Raji (cell line): ENCODE results near the gene LRRC10B.

Experiments used
- POLR2A ChIP-seq: IDR thresholded peaks from 2 replicates; pipeline ENCODE4 v1.6.1; 2011; ENCODE audit warnings: low read depth, low read length, control low read depth; ENCODE audit not compliant: insufficient read depth

LRRC10B gene

GRCh38 chr11:61514050-61514917, 5.7 kb downstream of the LRRC10B start:
- TF ChIP-seq POLR2A = no peak

GRCh38 chr11:61515686-61516085, 7.1 kb downstream of the LRRC10B start:
- no peak for TF ChIP-seq POLR2A

- no peak for TF ChIP-seq POLR2A
Observed at GRCh38 chr11:61516191-61516590, 7.6 kb downstream of the LRRC10B start.

GRCh38 chr11:61516675-61517572, 8.4 kb downstream of the LRRC10B start:
- TF ChIP-seq POLR2A = no peak

- no peak for TF ChIP-seq POLR2A
Observed at GRCh38 chr11:61518032-61518795, 9.7 kb downstream of the LRRC10B start.

- no peak for TF ChIP-seq POLR2A
Observed at GRCh38 chr11:61522881-61523280, 14.3 kb downstream of the LRRC10B start.

- no peak for TF ChIP-seq POLR2A
Observed at GRCh38 chr11:61524446-61524845, 15.9 kb downstream of the LRRC10B start.

- TF ChIP-seq POLR2A = no peak
Observed at GRCh38 chr11:61524963-61525587, 16.5 kb downstream of the LRRC10B start.

- TF ChIP-seq POLR2A = no peak
Observed at GRCh38 chr11:61526229-61526628, 17.7 kb downstream of the LRRC10B start.

GRCh38 chr11:61526956-61527731, 18.6 kb downstream of the LRRC10B start:
- TF ChIP-seq POLR2A = no peak

GRCh38 chr11:61528114-61528513, 19.6 kb downstream of the LRRC10B start:
- no peak for TF ChIP-seq POLR2A

GRCh38 chr11:61529537-61530225, 21.1 kb downstream of the LRRC10B start:
- no peak for TF ChIP-seq POLR2A

- no peak for TF ChIP-seq POLR2A
Observed at GRCh38 chr11:61531044-61531443, 22.5 kb downstream of the LRRC10B start.

GRCh38 chr11:61532134-61533038, 23.8 kb downstream of the LRRC10B start:
- no peak for TF ChIP-seq POLR2A
